Suppressor macrophage treated with lipopolysaccharide for 4 hours (primary cell): ENCODE results near the gene KIN.
"Not testable (repeated sequence)": the region's sequence is repeated elsewhere in the genome, so short reads cannot be mapped to it uniquely, and the experiment has no call there.

Experiments
- DNase-seq: peaks from one replicate; pipeline ENCODE4 v3.0.0-alpha.2; 2020

KIN gene

DNA sequence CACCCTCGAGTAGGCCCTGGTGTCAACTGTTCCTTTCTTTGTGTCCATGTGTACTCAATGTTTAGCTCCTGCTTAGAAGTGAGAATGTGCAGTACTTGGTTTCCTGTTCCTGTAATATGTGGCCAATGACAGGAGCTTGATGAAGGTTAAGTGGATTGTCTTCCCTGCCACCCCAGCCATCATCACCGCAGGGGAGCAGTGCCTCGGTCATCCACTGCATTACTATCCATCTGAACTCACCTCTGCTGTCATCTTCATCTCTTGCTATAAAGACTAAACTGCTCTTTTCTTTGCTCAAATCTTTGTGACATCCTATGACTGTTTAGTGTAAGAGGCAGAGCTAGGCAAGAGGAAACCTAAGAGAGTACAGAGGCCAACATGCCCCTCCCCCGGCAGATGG, 69.1 kb downstream of the KIN start:
- no peak for DNase-seq

DNA sequence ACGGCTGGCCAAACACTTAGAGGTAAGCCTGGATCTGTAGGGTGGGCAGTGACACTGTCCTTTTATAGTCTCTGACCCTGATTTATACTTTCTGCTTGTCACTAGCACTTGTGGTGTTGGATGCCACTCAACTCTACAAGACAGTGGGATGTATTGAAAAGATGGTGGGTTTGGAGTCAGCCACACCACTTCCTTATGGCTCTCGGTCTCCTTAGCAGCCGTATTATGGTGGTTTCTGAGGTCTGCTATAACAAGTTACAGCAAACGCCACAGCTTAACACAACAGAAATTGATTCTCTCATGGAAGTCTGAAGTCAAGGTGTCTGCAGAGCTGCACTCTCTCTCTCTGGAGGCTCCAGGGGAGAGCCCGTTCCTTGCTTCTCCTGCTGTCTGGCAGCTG, 70.0 kb downstream of the KIN start:
- DNase-seq = no peak

DNA sequence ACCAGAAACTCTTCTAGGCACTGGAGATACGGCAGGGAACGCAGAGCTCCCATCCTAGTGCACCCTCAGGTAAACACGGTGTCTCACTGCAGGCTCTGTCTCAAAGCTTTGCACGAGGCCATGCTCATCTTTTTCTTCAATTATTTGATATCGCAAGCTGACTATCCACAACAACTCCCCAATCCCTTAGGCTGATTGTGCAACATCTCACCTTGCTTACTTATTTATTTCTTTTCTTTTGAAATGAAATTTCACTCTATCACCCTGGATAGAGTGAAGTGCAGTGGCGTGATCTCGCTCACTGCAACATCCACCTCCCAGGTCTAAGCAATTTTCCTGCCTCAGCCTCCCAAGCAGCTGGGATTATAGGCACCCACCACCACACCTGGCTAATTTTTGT, 72.3 kb downstream of the KIN start:
- DNase-seq = no peak

DNA sequence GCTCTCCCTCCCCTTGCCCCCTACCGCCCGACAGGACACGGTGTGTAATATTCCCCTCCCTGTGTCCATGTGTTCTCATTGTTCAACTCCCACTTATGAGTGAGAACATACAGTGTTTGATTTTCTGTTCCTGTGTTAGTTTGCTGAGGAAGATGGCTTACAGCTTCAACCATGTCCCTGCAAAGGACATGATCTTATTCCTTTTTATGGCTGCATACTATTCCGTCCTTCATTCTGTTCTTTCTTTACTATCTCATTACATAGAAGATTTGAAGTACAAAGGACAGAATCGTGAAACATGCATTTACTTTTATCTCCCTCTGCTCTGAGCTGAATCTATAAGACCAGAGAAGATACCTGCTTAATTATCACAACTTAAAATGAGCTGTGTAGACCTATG, 76.7 kb downstream of the KIN start:
- DNase-seq = not testable (repeated sequence)

DNA sequence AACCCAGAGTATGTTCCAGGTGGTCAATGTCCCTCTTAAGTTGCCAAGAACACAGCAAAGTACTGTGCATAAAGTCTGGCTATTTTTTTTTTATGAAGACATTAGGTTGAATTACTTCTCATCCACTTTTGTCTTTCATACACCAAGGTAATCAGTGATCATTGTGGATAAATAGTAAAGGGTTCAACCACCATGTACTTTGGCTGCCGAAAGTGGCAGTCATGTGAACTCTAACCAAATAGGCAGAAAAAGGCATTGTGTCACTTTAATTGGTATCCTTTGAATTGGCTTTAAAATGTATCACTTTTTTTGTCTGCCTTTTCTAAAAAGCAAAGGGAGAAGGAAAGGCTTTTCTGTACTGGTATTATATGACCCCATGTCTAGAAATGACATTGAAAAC, 77.3 kb downstream of the KIN start:
- no peak for DNase-seq

DNA sequence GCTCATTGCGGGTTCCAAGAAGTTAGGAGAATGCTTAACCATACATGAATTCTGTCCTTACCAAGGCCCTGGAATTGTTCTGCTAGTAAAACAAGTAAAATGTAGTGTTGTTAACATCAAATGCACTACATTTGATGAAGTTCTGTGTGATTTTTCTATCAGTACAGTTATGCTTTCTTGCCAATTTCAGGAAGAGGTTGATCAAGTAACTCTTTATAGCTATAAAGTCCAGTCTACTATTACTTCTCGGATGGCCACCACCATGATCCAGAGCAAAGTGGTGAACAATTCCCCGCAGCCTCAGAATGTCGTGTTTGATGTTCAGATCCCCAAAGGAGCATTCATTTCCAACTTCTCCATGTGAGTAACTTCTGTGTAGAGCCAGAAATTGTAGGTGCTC, 79.0 kb downstream of the KIN start:
- DNase-seq = no peak

DNA sequence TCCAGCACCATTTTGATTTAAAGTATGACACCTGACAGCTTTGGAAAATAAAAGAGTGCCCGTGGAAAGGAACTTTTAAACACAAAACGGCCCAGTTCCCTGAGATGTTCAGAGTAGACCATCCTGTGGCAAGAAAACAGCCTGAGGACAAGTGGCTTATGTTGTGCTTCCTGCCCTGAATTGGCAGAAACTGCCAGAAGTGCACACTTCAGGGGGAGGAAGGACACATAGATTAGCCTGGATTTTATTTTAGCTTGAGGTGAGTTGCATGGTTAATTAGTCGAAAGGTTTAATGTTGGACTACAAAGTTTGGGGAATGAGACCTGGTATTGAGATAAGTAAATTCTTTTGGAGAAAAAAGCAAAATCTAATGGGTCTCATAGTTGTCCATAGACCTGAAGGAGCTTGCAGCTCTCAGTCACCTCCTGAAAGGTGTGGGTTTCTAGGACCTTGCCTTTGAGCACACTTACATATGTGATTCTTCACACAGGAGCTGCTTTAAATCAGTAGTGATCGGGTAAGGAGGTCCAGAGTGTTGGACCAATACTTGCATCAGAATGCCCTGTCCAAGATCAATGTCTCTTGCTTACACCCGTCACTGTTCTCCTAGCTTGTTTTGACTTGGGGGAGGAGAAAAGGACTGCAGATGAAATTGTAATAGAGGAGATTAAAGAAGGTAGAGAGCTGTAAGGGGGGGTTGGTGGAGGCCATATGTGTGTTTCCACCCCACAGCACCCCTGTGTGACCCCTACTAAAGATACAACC, 79.8 kb downstream of the KIN start:
- DNase-seq = no peak

DNA sequence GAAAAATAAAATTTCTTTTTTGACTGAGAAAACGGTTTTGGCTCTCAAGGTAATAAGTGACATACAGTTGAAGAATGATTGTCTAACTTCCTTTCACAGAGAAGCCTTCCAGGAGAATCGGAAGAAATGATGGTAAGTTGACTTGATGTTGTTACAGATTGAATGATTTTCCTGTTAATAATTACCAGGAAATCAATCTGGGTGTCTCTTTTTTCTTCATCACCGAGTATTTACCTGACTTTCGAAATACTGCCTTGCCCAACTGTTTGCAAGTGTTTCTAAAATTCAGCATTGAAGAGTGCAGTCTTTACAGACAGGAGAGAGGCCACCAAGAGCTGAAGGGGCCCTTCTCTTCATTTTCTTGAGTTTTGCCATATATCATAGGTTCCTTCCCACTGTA, 80.7 kb downstream of the KIN start:
- DNase-seq = no peak

DNA sequence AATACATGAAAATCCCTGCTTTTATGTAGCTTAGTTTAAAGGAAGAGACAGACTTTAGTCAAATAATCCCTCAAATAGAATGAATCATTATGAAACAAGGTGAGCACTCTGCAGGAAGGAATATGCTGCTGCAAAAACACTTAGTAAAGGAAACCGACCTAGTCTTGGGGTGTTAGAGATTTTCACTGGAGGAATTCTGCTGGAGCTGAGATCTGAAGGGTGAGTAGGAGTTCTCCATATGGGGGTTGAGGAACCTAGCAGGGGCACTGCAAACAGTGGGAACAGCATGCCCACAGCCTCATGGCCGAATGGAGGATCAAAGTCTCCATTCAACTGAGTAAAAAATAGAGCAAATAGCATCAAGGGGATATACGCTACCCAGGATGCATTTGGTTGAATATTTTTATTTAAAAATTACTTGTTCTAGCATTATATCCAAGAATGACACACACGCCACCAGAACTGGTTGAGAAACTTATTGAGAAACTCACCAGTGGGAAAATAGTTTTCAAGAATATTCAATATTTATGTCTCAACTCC, 81.2 kb downstream of the KIN start:
- no peak for DNase-seq

DNA sequence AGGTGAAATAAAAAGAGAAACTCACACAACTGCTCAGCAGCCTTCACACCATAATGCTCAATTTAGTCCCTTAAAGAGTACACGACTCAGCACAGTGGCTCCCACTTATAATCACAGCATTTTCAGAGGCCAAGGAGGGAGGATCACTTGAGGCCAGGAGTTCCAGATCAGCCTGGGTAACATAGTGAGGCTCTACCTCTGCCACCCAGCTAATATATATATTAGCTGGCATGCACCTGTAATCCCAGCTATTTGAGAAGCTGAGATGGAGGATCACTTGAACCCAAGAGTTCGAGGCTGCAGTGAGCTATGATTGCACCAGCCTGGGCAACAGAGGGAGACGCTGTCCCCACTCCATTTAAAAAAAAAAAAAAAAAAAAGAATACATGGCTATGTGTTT, 82.5 kb downstream of the KIN start:
- DNase-seq = no peak

DNA sequence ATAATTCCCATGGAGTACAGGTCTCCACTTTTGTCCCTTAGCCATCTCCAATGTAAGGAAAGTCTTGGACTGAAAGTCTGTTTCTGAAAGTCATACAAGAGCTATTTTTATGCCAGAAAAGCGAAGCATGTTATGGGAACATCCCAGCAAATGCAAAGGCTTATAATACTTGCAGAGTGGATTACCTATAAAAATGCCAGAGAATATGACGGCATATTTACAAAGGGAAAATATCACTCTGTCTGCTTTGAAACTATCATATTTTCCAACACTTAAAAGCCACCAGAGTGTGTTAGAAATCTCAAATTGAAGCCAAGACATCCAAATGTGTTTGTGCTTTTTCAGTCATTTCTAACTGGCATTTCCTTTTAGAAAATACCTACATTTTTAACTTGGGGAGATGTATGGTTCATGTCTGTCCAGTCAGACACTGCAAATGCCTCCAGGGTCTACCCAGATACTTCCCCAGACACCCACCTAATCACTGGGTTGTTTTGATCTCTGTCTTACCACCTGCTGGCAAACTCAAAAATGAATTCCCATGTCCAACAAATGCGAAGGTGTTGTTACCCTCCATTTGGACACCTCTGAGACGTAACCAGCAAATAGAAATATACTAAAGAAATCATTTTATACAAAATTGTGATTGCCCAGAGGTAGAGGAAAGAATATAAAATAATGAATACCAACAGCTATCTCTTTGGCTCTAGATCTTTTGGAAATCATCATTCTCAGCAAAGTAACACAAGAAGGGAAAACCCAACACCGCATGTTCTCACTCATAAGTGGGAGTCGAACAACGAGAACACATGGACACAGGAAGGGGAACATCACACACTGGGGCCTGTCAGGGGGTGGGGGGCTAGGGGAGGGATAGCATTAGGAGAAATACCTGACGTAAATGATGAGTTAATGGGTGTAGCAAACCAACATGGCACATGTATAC, 83.4 kb downstream of the KIN start:
- no peak for DNase-seq

DNA sequence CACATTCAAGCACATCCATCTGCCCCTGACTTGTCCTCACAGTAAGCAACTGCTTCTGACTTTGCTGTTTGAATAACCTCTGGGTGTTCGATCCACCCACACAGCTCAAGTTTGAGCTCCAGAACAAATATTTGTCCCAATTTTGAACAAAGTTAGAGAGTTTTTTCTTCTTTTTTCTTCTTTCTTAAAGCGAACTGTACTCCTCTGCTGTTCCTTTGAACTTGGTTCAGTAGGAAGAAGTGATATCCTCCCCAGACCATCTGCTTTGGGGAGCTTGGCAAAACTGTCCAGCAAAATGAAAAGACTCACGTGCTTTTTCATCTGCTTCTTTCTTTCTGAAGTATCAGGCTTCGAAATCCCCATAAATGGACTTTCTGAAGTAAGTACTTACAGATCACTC, 84.7 kb downstream of the KIN start, which contains the start of gene ITIH2:
Gene ITIH2, plus strand, starts transcription at position 177 of the 400 bp plus-strand sequence. Its CDS starts 119 bp downstream, at position 296.
- no peak for DNase-seq

DNA sequence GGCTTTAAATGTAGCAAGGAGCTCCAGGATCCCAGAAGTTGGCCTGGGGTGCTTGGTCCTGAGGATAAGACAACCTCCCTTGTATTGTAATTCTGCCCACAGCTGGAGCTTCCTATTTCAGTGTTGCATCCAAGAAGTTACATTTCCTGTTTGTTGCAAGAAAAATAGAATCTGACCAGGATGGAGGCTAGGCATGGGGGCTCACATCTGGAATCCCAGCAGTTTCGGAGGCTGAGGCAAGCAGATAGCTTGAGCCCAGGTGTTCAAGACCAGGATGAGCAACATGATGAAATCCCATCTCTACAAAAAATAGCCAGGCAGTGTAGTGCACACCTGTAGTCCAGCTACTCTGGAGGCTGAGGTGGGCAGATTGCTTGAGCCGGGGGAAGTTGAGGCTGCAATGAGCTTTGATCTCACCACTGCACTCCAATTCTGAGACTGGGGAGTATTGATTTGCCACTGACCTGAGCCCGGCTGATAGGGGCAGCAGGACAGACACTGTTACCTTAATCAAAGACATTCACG, 85.4 kb downstream of the KIN start:
- DNase-seq = no peak

DNA sequence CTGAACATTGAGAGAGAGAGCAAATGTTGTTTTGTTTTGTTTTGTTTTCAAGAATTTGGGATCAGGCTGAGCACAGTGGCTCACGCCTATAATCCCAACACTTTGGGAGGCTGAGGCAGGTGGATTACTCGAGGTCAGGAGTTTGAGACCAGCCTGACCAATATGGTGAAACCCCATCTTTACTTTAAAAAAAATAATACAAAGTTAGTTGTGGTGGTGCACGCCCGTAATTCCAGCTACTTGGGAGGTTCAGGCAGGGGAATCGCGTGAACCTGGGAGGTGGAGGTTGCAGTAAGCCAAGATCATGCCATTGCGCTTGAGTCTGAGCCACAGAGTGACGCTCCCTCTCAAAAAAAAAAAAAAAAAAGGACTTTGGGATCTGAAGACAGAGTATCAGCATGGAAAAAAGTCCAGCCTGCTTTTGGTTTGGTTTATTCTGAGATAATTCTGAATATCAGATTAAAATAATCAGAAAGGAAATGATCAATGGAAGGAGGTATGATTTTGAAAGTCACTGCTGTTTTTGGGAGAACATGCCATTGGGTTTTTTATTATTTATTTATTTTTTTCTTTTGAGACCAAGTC, 86.5 kb downstream of the KIN start:
- DNase-seq = no peak
